Suprapubic skin (tissue), 4 donors: ENCODE data around the gene SNX9. TPM values are rescaled to one million over a fixed set of nuclear protein-coding genes. Genes with fewer than 3 reads are reported as not detected.

ENCODE experiments used
- DNase-seq, 2 donors: peaks; one replicate each; pipeline ENCODE4 v3.0.0-alpha.2; 2019; ENCODE audit warnings: low spot score in 2 of 2
- H3K27ac ChIP-seq: fragments of 200-600 bp; sonication (generic); one replicate; pipeline ENCODE4 v1.5.1; 2019
- H3K27me3 ChIP-seq: fragments of 200-600 bp; sonication (generic); one replicate; pipeline ENCODE4 v1.5.1; 2019
- H3K36me3 ChIP-seq: fragments of 200-600 bp; sonication (generic); one replicate; pipeline ENCODE4 v1.5.1; 2019
- H3K4me1 ChIP-seq: fragments of 200-600 bp; sonication (generic); one replicate; pipeline ENCODE4 v1.5.1; 2019
- H3K4me3 ChIP-seq: fragments of 200-600 bp; sonication (generic); one replicate; pipeline ENCODE4 v1.5.1; 2019; ENCODE audit warnings: mild to moderate bottlenecking
- H3K9me3 ChIP-seq: fragments of 200-600 bp; sonication (generic); one replicate; pipeline ENCODE4 v1.5.1; 2019
- EP300 ChIP-seq: sonication (generic); formaldehyde crosslinking; IDR thresholded peaks from one replicate; pipeline ENCODE4 v1.6.1; 2017; ENCODE audit warnings: antibody characterized with exemption
- POLR2A ChIP-seq, 2 donors: fragments of 450-650 bp; IDR thresholded peaks; one replicate each; pipeline ENCODE4 v1.6.1; 2017; ENCODE audit warnings: antibody characterized with exemption in 2 of 2, mild to moderate bottlenecking in 2 of 2, moderate library complexity in 2 of 2
- POLR2AphosphoS5 ChIP-seq, 3 donors: sonication (generic); formaldehyde crosslinking; IDR thresholded peaks; one replicate each; pipeline ENCODE4 v1.6.1; 2017; ENCODE audit warnings: antibody characterized with exemption in 3 of 3
- WGBS: methylation state at CpG from one replicate; pipeline ENCODE4 v1.1.5; 2018; 5-methylcytosine and 5-hydroxymethylcytosine counted together
- total RNA-seq, 4 donors: library from RNA; depleted of rRNA; stranded (reverse); fragments of >200 nt; gene quantifications; one replicate each; pipeline ENCODE4 v1.1.0, GENCODE V29; 2016
- TF ChIP-seq, protein P1 (sequence below), 2 donors: fragments of 200-600 bp in 1 of 2; fragments of 450-650 bp in 1 of 2; sonication (generic) in 1 of 2; IDR thresholded peaks; one replicate each; pipeline ENCODE4 v1.5.1; 2016 to 2019; ENCODE audit warnings: antibody characterized with exemption in 2 of 2, mild to moderate bottlenecking in 1 of 2, moderate library complexity in 1 of 2

The SNX9 gene
- total RNA-seq, 4 donors from 2014 or later = 30.4 to 44.2 (median 35.8) TPM

DNA sequence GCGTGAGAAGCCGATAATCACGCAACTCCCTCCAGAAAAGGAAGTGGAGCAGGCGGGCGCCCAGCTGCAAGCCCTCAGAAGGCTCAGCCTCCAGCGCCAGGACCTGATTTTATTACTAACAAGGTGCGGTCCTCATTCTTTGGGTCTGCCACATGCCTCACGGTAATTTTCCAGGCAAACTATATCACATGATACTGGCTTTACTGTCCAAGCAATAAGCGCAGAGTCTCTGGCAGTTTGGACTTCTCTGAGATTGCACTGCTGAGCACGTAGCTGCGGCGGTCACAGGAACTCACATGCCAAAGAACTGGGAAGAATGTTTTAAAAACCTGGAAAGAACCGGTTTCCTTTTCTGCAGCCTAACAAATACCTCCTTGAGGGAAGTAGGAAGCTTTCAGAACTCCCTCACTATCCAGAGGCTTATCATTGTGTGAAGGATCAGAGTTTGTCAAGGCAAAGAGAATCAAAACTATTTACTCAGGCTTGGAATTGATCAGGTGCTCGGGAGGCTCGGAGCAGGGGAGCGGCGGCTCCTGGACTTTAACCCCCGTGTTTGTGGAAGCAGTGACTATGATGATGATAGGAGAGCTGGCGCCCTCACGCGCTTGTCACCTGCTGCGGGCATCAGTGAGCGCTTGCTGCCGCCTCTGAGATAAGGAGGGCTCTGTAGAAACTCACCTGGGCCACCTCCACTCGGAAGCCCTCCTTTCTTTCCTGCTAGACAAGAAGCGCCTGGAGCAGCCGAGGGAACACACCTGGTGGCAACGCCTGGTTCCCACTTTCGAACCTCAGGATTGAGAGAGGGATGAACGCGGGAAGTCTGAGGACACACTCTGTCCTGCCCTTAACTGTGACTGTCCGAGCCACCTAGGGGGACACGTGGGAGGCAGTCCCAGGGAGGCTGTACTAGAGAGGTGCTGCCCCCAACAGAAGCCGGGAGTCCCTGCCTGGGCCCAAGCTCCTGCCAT is 131.4 kb downstream of the SNX9 start:
- DNase-seq = no peak
- Histone ChIP-seq H3K27ac (peak overlapping the region; percentile 18), H3K4me1 (peaks cover 9% of the 10 kb centered on the region), H3K9me3 (peaks cover 16% of the 10 kb centered on the region), H3K4me3 (peak overlapping the region; percentile 29), H3K27me3 (no peaks in the 10 kb centered on the region), H3K36me3 (no peaks in the 10 kb centered on the region)
- WGBS = 49% methylated on average over 32 of the region's 34 CpGs
- TF ChIP-seq POLR2AphosphoS5 (IDR thresholded peaks at IDR 0.05) (no peak), EP300 (no peak), POLR2A (IDR thresholded peaks at IDR 0.05) (no peak)
- TF ChIP-seq, protein P1, sequence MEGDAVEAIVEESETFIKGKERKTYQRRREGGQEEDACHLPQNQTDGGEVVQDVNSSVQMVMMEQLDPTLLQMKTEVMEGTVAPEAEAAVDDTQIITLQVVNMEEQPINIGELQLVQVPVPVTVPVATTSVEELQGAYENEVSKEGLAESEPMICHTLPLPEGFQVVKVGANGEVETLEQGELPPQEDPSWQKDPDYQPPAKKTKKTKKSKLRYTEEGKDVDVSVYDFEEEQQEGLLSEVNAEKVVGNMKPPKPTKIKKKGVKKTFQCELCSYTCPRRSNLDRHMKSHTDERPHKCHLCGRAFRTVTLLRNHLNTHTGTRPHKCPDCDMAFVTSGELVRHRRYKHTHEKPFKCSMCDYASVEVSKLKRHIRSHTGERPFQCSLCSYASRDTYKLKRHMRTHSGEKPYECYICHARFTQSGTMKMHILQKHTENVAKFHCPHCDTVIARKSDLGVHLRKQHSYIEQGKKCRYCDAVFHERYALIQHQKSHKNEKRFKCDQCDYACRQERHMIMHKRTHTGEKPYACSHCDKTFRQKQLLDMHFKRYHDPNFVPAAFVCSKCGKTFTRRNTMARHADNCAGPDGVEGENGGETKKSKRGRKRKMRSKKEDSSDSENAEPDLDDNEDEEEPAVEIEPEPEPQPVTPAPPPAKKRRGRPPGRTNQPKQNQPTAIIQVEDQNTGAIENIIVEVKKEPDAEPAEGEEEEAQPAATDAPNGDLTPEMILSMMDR (IDR thresholded peaks at IDR 0.05) = no peak

DNA sequence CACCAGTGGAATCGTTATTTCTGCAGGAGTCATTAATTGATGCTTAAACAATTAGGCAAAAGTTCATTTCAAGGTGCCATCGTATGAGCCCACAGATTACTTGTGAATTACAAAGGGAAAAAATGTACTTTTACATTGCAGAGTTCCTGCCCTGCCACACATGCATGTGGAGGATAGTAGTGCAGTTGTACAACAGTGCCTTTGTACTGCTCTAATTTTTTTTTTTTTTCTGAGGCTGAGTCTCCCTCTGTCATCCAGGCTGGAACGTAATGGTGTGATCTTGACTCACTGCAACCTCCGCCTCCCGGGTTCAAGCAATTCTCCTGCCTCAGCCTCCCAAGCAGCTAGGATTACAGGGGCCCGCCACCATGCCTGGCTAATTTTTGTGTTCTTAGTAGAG is 132.6 kb downstream of the SNX9 start:
- no peak for DNase-seq
- Histone ChIP-seq H3K27me3 (no peaks in the 10 kb centered on the region), H3K4me1 (peaks cover 9% of the 10 kb centered on the region), H3K9me3 (peaks cover 16% of the 10 kb centered on the region), H3K27ac (no peak overlapping the region), H3K36me3 (no peaks in the 10 kb centered on the region), H3K4me3 (no peak overlapping the region)
- WGBS = 88% methylated on average over 6 of the region's 6 CpGs
- TF ChIP-seq, protein P1 (IDR thresholded peaks at IDR 0.05) = no peak
- TF ChIP-seq EP300 (no peak), POLR2A (IDR thresholded peaks at IDR 0.05) (no peak), POLR2AphosphoS5 (IDR thresholded peaks at IDR 0.05) (no peak)

DNA sequence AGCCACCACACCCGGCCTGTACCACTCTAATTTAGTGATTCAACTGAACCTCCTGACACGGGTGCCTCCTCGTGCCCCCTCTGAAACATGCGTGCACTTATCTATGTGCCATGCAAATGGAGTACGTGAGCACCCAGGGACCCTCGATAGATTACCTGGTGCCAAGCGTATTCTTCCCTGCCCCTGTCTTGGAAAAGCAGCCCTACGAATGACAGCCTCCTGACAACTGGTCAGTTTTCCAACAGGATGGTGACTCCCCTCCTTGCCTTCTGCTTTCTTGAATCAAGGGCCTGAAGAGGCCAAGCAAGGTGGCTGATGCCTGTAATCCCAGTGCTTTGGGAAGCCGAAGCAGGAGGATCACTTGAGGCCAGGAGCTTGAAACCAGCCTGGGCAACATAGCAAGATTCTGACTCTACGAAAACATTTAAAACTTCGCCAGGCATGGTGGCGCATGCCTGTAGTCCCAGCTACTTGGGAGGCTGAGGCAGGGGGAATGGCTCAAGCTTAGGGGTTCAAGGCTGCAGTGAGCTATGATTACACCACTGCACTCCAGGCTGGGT is 133.2 kb downstream of the SNX9 start:
- Histone ChIP-seq H3K36me3 (no peaks in the 10 kb centered on the region), H3K4me1 (peaks cover 9% of the 10 kb centered on the region), H3K9me3 (peaks cover 16% of the 10 kb centered on the region), H3K4me3 (no peak overlapping the region), H3K27me3 (no peaks in the 10 kb centered on the region), H3K27ac (no peak overlapping the region)
- no peak for DNase-seq
- 96% methylated on average over 12 of the region's 12 CpGs for WGBS
- TF ChIP-seq POLR2A (IDR thresholded peaks at IDR 0.05) (no peak), EP300 (no peak)

DNA sequence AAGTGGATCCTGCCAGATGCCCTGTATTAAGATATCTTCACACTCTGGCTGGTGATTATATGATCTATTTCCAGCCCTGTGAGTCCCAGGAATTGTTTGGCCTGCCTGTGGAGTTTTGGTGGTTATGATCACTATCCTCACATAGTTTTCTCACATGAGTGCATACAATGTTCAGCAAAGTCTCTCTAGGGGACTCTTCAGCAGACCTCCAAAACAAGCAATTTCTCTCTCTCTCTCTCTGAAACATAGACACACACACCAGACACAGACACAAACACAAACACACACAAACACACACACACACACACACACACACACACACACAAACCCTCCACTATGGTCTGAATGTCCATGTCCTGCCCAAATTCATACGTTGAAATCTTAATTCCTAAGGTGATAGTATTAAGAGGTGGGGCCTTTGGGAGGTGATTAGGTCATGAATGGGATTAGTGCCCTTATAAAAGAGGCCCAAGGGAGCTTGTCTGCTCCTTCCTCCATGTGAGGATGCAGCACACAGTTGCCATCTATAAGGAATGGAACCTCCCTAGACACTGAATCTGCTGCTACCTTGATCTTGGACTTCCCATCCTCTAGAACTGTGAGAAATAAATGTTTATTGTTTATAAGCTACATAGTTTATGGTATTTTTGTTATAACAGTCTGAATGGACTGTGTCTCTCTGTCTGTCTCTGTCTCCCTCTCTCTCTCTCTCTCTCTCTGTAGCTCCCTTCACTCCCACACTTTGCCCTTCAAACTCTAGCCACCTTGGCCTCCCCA is 136.6 kb downstream of the SNX9 start:
- Histone ChIP-seq H3K4me3 (no peak overlapping the region), H3K9me3 (peaks cover 16% of the 10 kb centered on the region), H3K4me1 (no peaks in the 10 kb centered on the region), H3K27ac (no peak overlapping the region), H3K27me3 (no peaks in the 10 kb centered on the region), H3K36me3 (no peaks in the 10 kb centered on the region)
- TF ChIP-seq EP300 = no peak
- TF ChIP-seq POLR2AphosphoS5 (IDR thresholded peaks at IDR 0.05) = no peak
- TF ChIP-seq POLR2A (IDR thresholded peaks at IDR 0.05) = no peak
- TF ChIP-seq, protein P1 (IDR thresholded peaks at IDR 0.05) = no peak
- DNase-seq = no peak
- WGBS = 92% methylated on average over 1 of the region's 1 CpG

DNA sequence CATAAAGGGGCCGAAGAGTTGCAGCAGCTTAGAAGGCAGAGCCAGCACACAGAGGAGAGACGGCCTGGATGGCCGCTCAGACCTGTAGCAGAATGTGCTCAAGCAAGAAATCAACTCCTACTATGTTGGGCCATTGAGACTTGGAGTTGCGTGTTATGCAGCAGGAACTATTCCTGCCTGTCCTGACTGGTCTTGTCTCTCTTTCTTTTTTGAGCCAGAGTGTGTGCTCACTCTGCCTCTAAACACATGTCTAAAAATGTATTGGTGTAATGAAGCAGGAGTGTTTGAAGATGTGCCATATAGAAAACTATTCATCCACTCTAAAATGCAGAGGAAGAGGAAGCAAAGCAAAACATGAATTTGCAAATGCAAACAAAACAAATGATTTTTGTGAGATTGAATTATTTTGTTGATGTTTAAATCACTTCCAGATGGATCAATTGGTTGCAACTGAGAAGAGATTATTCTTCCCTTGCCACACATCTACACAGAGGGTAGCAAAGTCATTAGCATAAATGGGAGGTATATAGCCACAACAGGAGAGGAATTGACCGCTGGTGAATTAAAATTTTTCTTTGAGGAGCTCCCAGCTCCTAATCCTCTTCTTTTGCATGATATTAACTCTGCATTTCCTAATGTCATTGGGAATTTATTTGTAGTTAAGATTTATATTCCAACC is 138.2 kb downstream of the SNX9 start:
- TF ChIP-seq POLR2AphosphoS5 (IDR thresholded peaks at IDR 0.05) (no peak), POLR2A (IDR thresholded peaks at IDR 0.05) (no peak), EP300 (no peak)
- TF ChIP-seq, protein P1 (IDR thresholded peaks at IDR 0.05) = no peak
- WGBS = 76% methylated on average over 5 of the region's 5 CpGs
- Histone ChIP-seq H3K36me3 (no peaks in the 10 kb centered on the region), H3K9me3 (peaks cover 16% of the 10 kb centered on the region), H3K4me1 (no peaks in the 10 kb centered on the region), H3K27me3 (no peaks in the 10 kb centered on the region), H3K27ac (no peak overlapping the region), H3K4me3 (no peak overlapping the region)
- DNase-seq = no peak
